ENCODE results near the gene CLDN7.
A peak's percentile ranks its signal among the peaks of the same experiment; 100 is the strongest.

The CLDN7 gene

DNA sequence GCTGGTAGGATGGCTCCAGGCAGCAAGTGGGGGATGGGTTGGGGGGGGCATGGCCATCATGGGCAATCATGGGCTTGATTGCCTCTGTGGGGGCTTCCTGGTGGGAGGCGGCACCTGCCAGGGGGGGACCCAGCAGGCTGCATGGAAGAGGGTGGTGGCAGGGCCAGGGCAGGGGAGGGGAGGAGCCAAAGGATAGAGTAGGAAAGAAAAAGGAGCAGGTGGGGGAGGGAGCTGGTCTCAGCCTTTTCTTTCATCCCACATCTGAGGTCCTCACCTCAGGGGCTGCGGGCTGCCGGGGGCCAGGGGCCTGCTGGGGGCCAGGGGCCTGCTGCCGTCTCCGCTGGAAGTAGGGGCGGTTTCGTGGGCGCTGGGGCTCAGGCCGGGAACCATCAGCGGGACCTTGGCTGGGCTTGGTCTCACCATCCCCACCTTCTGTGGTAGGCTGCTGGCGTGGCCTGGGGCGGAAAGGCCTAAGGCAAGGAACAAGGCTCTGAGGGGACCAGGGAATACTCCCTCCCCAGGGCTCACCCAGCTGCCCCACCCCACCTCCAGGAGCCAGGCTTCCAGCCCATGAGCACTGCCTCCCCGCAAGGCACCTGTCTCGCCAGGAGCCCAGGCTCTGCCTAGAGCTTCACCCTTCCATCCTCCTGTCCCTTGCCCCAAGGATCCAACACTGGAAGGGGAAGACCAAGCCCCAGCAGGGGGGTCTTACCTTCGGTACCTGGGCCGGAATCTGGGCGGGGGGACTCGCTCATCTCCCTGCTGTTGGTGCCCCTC is 27.2 kb upstream of the CLDN7 start:
- no peak for DNase-seq (ENCODE audit: low read depth in 2 of 2)

- DNase-seq (ENCODE audit: low read depth in 2 of 2), result no peak
Observed at GRCh38 chr17:7285679-7286078, 23.4 kb upstream of the CLDN7 start.

DNA sequence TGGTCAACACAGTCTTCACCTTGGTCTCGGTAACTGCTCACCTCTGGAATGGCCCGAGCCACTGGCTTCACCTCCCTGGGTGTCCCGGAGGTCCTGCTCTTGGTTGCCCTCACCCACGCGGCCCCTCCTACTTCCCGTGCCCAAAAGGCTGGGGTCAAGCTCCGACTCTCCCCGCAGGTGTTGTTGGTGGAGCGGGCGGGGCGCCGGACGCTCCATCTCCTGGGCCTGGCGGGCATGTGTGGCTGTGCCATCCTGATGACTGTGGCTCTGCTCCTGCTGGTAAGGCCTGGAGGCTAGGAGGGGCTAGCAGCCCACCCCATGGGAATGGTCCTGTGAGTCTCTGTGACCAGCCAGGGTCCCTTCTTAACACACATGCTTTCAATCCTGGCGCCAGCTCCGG is 22.6 kb upstream of the CLDN7 start:
- no peak for DNase-seq (ENCODE audit: low read depth in 2 of 2)

GRCh38 chr17:7283471-7284216 is 21.4 kb upstream of the CLDN7 start:
- no peak for DNase-seq (ENCODE audit: low read depth in 2 of 2)

DNA sequence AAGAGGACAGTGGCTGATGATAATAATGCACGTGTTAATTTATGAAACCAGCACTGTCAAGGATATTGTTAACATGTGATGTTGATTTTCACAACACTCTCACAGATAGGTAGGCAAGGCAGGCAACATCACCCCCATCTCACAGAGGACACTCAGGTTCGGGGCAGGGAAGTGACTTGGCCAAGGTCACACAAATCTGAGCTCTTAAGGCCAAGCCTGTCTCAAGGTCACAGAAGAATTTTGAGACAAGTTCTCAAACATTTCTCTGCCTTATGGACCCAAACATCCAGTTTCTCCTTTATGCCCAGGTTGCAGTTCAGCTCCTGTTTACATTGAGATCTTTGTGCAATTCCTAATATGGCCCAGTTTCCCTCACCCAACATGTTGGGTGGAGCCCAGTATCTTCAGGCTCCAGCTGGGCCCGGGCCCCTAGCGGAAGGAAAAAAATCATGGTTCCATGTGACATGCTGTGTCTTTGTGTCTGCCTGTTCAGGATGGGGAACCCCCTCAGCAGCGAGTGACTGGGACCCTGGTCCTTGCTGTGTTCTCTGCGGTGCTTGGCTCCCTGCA is 20.6 kb upstream of the CLDN7 start:
- no peak for DNase-seq (ENCODE audit: low read depth in 2 of 2)

GRCh38 chr17:7281953-7282751 is 19.9 kb upstream of the CLDN7 start:
- DNase-seq (ENCODE audit: low read depth in 2 of 2), result no peak

GRCh38 chr17:7281074-7281952 is 19.0 kb upstream of the CLDN7 start, which contains the start of gene SLC2A4:
TSS of gene SLC2A4 (plus strand) at chr17:7281718. CDS start at chr17:7281935, 217 bp downstream.
- peak; percentile 84 to 86 for DNase-seq (ENCODE audit: low read depth in 2 of 2)

GRCh38 chr17:7280519-7281073 is 18.3 kb upstream of the CLDN7 start:
- DNase-seq (ENCODE audit: low read depth in 2 of 2), result peak; percentile 71 to 74

DNA sequence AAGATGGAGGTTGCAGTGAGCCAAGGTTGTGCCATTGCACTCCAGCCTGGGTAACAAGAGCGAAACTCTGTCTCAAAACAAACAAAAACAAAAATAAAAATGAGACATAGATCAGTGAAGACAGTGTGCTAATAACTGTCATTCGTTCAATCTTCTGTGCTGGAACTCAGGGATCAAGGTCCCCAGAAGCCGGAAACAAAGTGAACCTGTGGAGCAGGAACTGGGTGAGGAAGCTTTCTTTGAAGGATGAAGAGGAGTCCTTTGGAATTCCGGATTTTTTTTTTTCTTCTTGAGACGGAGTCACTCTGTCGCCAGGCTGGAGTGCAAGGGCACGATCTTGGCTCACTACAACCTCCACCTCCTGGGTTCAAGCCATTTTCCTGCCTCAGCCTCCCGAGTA is 17.2 kb upstream of the CLDN7 start:
- DNase-seq (ENCODE audit: low read depth in 2 of 2), result no peak

- no peak for DNase-seq (ENCODE audit: low read depth in 2 of 2)
Observed at GRCh38 chr17:7266784-7267183, 4.5 kb upstream of the CLDN7 start.

GRCh38 chr17:7263801-7264078 is 1.5 kb upstream of the CLDN7 start:
- DNase-seq (ENCODE audit: low read depth in 2 of 2), result no peak

DNA sequence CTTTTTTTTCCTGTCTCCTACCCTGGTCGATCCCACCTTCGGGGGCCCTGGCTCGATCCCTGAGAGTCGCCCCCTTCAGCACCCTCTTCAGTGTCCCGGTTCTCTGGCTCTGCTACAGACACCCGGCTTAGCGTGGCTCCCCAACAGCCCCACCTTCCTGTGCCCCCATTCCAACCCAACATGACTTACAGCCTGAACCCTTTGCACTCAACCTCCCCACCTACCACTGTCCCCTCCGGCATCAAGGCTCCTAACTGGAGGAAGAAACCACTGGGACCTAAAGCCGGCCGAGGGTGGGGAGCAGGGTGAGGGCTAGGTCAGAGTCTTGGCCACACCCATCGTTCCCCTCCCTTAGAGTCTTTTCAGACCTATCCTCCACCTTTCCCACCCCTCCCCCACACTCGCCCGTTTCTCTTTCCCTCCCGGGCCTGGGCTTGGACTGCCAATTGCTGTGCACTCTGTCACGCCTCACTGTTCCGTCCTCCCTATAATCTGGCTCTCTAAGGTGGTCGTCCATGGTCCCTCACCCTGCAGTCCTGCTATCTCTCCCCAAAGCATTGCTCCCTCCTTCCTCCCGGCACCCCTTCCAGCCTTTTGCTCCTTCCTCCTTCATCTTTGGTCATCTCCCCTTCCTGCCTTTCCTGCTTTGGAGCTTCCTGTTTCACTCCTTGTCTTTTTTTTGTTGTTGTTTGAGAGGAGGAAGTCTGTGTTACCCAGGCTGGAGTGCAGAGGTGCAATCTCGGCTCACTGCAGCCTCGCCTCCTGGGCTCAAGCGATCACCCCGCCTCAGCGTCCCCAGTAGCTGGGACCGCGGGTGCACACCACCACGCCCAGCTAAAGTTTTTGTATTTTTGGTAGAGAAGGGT is 890 bp upstream of the CLDN7 start:
- no peak for DNase-seq (ENCODE audit: low read depth in 2 of 2)

DNA sequence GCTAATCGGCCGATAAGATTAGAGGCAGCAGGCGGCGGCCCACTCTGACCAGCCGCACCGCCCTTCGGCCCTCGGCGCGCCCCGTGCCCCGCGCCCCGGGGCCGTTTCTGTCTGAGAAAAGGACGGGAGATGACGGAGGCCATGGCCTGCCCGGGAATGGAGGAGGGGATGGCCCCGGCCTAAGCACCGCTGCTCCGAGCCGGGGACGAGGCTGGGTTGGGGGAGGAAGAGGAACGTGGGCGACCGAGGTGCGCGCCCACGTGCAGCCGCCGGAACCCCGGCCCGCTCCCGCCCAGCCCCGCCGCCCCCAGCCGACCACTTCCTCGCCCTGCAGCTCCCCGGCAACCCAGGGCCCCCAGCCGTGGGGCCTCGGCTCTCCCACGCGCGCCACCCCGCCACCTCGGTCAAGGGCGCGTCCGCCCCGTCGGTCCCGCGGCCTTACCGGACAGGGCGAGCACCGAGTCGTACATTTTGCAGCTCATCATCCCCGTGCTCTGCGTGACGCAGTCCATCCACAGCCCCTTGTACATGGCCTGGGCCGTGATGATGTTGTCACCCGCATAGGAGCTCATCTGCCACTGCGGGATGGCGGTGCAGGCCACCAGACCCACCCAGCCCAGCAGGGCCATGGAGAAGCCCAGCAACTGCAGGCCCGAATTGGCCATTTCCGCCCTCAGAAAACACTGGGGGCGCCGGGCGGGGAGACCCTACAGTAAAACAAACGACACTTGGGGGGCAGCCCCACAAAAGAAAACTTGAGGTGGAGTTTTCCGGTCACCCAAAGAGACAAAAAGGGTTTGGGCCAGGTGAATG is 693 bp downstream of the CLDN7 start:
- no peak for DNase-seq (ENCODE audit: low read depth in 2 of 2)

- DNase-seq (ENCODE audit: low read depth in 2 of 2), result no peak
Observed at GRCh38 chr17:7260651-7261378, 1.5 kb downstream of the CLDN7 start.

DNA sequence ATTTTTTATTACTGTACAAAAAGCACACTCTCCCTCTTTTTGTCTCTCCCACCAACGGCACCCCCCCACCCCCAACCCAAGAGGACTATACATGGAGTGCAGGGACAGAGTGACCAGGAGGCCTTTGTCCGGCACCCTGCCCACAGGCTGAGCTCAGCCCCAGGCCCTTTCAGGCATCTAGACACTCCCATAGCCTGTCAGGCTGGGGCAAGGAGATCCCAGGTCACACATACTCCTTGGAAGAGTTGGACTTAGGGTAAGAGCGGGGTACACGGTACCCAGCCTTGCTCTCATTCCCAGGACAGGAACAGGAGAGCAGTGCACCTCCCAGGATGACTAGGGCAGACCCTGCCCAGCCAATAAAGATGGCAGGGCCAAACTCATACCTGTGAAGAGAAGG is 2.1 kb downstream of the CLDN7 start:
- no peak for DNase-seq (ENCODE audit: low read depth in 2 of 2)

DNA sequence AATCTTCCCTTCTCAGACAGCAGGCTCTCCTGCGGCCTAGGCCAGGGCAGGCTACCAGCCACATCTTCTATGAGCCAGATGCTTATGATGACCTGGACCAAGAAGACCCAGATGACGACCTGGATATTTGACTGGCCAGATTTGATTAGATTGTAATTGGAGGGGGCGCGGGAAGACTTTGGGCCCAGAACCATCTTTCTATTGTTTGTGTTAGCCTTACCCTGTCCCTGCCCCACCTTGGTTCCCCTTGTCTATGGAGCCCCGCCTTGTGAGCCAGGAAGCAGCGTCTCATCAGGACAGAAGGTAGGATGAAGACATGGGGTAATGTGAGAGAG is 2.8 kb downstream of the CLDN7 start:
- DNase-seq (ENCODE audit: low read depth in 2 of 2), result no peak

GRCh38 chr17:7258731-7259554 is 3.3 kb downstream of the CLDN7 start:
- DNase-seq (ENCODE audit: low read depth in 2 of 2), result no peak
